Ovary (tissue), 9 donors: ENCODE data around the gene MMP21. TPM values are rescaled to one million over a fixed set of nuclear protein-coding genes. Genes with fewer than 3 reads are reported as not detected.

Experiments used
- DNase-seq, 5 donors: peaks; one replicate each; pipeline ENCODE4 v3.0.0-alpha.2; 2019 to 2020
- H3K27ac ChIP-seq, 2 donors: fragments of 200-600 bp; one replicate each; pipeline versions ENCODE4 v1.5.1 to v1.8.0; 2019 to 2022
- H3K27me3 ChIP-seq: fragments of 200-600 bp; one replicate; pipeline ENCODE4 v1.8.0; 2022
- H3K36me3 ChIP-seq: fragments of 200-600 bp; sonication (generic); one replicate; pipeline ENCODE4 v1.5.1; 2019
- H3K4me1 ChIP-seq: one replicate; pipeline ENCODE4 v1.8.1; 2013; ENCODE audit warnings: mild to moderate bottlenecking, moderate library complexity; ENCODE audit not compliant: insufficient read depth
- H3K4me3 ChIP-seq: fragments of 200-600 bp; sonication (generic); one replicate; pipeline ENCODE4 v1.5.1; 2017
- H3K9me3 ChIP-seq, 2 donors: fragments of 200-600 bp in 1 of 2; sonication (generic) in 1 of 2; one replicate each; pipeline versions ENCODE4 v1.5.1 to v1.8.1; 2013 to 2019; ENCODE audit warnings: mild to moderate bottlenecking in 1 of 2, moderate library complexity in 1 of 2
- EP300 ChIP-seq: sonication (generic); formaldehyde crosslinking; IDR thresholded peaks from one replicate; pipeline ENCODE4 v1.6.1; 2017; ENCODE audit warnings: antibody characterized with exemption
- POLR2A ChIP-seq: fragments of 450-650 bp; IDR thresholded peaks from one replicate; pipeline ENCODE4 v1.6.1; 2017; ENCODE audit warnings: antibody characterized with exemption, mild to moderate bottlenecking, moderate library complexity
- WGBS, 3 donors: extraction: QIAGEN DNeasy Blood & Tissue Kit in 1 of 3; methylation state at CpG; one replicate each; pipeline versions ENCODE4 v1.1.5 to v1.1.7; 2013 to 2017; 5-methylcytosine and 5-hydroxymethylcytosine counted together
- intact Hi-C, 4 donors: fragments of 100-400 bp; cut with DNase I; formaldehyde crosslinking; loops; one replicate each; pipeline versions ENCODE4 v1.11.0 to v1.15.1; 2022 to 2023
- polyA plus RNA-seq, 2 donors: library from polyadenylated mRNA; stranded (reverse); fragments of 200-250 nt in 1 of 2; fragments of 350-450 nt in 1 of 2; fragmentation: Illumina TruSeq in 1 of 2; extraction: RNeasy Lipid Tissue Mini Kit (QIAGEN cat#74804) in 1 of 2; gene quantifications; one replicate each; pipeline ENCODE4 v1.2.3, GENCODE V29; 2013 to 2014
- total RNA-seq, 7 donors: library from RNA; depleted of rRNA in 2 of 7; stranded (reverse); fragments of >200 nt in 2 of 7; fragmentation: NEBNext Ultra II Directional in 3 of 7; extraction: Animal tissue kit (Norgen Biotek cat#: 25700) in 3 of 7; gene quantifications; one replicate each; pipeline versions ENCODE4 v1.1.0 to v1.2.4, GENCODE V29; 2016 to 2023
- TF ChIP-seq, protein P1 (sequence below), 3 donors: fragments of 450-650 bp in 2 of 3; fragments of 200-600 bp in 1 of 3; IDR thresholded peaks; one replicate each; pipeline versions ENCODE4 v1.5.1 to v1.8.0; 2016 to 2022; ENCODE audit warnings: antibody characterized with exemption in 3 of 3, mild to moderate bottlenecking in 1 of 3
- donor health status: DM: no; HTN: no; CAD: no; lungs with moderate emphysema.
- donor health status: DM: no; HTN: no; CAD: no.
- donor health status: Bipolar disorder and iron deficiency.
- donor health status: DM: yes; HTN: yes; CAD: no.
- donor health status: DM: no; HTN: no; CAD: no.
- donor health status: DM: yes; HTN: yes; CAD: no.

MMP21 gene
- total and polyA plus RNA-seq, 9 donors: 0.11 to 1.6 (median 1.00) TPM

DNA sequence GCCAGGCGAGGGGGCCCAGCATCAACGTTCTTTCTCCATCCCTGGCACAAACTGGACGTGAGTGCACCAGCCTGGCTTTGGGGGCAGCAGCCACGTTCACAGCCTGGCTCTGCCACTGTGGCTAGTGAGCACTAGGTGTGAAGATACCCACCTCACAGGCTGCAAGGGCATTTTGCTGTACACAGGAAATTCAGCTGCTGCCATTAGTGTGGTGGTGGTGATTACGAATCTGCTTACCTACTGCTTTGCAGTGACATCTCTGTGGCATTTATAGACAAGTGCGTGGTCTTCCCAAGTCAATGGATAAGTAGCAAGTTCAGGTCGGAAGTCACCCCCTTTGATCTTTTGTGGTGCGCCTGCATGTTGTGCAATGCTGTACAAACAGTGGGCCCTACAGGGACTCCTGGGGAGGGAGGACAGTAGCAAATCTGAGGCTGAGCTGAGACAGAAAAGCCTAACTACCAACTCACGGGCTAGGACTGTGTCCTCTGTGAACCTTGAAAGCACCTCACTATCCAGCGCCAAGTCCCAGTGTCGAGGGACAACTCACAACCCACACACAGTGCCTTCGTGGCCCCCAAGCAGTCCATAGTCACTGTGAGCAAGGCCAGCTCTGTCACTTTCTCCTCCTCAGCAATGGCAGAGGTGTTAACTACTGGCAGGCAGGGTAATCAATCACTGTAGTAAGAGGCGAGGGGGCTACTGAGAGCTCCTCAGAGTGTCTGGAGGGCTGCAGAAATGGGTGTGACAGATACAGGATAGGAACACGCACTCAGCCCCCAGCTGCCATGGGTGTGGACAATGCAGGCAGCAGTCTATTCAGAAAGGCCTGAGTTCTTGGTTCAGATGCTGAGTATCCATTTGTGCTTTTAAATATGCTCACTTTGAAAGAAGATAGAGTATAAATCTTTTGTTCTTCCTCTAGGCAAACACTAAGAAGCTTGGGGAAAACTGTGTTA is 17.0 kb upstream of the MMP21 start:
- Histone ChIP-seq H3K9me3 (no peaks in the 10 kb centered on the region), H3K36me3 (no peaks in the 10 kb centered on the region), H3K4me1 (no peaks in the 10 kb centered on the region), H3K27ac (no peak overlapping the region), H3K4me3 (no peak overlapping the region), H3K27me3 (no peaks in the 10 kb centered on the region)
- WGBS, 3 donors: 81 to 84% (median 82%) methylated on average over 12 to 14 of the region's 14 CpGs
- intact Hi-C loops: no loop called here
- no peak for DNase-seq
- TF ChIP-seq, protein P1, sequence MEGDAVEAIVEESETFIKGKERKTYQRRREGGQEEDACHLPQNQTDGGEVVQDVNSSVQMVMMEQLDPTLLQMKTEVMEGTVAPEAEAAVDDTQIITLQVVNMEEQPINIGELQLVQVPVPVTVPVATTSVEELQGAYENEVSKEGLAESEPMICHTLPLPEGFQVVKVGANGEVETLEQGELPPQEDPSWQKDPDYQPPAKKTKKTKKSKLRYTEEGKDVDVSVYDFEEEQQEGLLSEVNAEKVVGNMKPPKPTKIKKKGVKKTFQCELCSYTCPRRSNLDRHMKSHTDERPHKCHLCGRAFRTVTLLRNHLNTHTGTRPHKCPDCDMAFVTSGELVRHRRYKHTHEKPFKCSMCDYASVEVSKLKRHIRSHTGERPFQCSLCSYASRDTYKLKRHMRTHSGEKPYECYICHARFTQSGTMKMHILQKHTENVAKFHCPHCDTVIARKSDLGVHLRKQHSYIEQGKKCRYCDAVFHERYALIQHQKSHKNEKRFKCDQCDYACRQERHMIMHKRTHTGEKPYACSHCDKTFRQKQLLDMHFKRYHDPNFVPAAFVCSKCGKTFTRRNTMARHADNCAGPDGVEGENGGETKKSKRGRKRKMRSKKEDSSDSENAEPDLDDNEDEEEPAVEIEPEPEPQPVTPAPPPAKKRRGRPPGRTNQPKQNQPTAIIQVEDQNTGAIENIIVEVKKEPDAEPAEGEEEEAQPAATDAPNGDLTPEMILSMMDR (IDR thresholded peaks at IDR 0.05): no peak
- no peak for TF ChIP-seq EP300
- no peak for TF ChIP-seq POLR2A

DNA sequence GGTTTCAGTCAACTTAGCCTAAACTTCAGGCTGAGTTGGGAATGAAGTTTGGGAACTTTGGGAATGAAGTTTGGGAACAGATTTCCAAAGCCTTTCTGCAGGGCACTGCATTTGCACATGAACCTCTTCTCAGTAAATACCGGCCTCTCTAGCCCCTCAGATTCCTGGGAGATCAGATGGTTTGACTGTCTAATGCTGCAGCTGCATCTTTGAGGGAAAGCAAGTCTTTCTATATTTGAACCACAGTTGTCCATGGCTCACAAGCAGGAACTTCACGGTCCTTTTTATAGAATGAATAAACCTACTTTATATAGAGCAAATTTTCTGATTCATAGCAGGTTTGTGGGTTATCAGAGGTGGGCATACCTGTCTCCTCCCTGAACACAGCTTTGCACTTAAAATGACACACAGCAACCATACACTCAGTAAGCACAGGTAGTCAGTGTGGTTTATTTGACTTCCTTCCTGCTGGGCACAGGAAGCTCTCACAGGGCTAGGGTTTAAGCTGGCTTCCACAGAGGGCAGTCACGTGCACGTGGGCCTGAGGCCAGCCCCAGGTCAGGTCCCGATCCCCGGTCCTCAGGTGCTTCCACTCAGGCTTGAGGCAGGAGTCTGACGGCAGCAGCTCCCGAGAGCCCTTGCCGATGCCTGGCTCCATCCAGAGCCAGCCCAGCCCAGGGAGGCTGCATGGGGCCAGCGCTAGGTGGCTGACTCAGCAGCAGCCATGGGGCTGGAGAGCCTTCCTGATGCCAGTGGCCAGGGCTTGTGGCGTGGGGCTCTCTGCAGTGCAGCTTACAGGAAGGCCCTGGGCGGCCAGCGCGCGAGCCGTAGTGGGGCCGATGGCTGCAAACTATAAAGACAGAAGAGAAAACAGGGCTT is 12.8 kb upstream of the MMP21 start:
- peak in 1 of 5 donors; percentile 5 for DNase-seq
- no peaks in the 10 kb centered on the region for H3K27me3 ChIP-seq
- H3K4me3 ChIP-seq: no peak overlapping the region
- WGBS, 3 donors: 86 to 91% (median 89%) methylated on average over 14 to 17 of the region's 17 CpGs
- H3K36me3 ChIP-seq: no peaks in the 10 kb centered on the region
- no peaks in the 10 kb centered on the region for H3K4me1 ChIP-seq
- H3K9me3 ChIP-seq: no peaks in the 10 kb centered on the region
- intact Hi-C loops: no loop called here
- TF ChIP-seq, protein P1 (IDR thresholded peaks at IDR 0.05): no peak
- no peak for TF ChIP-seq EP300
- TF ChIP-seq POLR2A: no peak
- H3K27ac ChIP-seq: no peak overlapping the region

DNA sequence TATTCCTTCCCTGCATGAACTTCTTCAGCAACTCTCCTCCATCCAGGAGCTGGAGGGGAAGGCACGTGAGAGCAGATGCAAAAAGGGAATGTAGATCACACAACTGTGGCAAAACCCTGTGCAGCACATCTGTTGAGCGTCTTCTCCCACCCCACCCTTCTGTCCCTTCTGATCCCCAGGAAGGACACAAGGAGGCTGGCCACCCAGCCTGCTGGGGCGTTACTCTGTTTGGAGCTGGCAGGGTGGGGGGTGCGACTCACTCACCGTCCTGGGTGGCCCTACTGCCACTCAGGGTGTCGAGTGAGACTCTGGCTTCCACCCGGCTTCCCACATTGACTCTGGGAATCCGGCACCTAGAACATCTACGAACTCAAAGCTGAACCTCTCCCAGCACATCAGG is 10.2 kb upstream of the MMP21 start:
- Histone ChIP-seq H3K27ac (no peak overlapping the region), H3K9me3 (no peaks in the 10 kb centered on the region), H3K27me3 (no peaks in the 10 kb centered on the region), H3K4me1 (no peaks in the 10 kb centered on the region), H3K4me3 (no peak overlapping the region), H3K36me3 (no peaks in the 10 kb centered on the region)
- peak in 1 of 5 donors; percentile 4 for DNase-seq
- WGBS, 3 donors: 79 to 97% (median 81%) methylated on average over 9 of the region's 9 CpGs
- intact Hi-C loops: no loop called here
- TF ChIP-seq POLR2A: no peak
- TF ChIP-seq, protein P1 (IDR thresholded peaks at IDR 0.05): no peak
- TF ChIP-seq EP300: no peak

DNA sequence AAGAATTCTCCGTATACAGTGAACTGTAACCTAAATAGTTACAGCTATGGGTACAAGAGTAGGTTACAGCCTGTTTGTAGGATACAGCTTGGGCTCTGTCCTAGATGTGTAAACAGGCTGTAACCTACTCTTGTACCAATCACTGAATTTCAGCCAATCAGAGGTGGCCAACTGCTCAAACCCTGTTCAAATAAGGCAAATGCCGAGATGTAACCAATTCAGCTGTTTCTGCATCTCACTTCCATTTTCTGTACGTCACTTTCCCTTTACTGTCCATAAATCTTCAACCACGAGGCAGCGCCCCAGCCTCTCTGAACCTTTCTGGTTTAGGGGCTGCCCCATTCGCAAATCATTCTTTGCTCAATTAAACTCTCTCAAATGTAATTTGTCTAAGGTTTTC is 8.3 kb upstream of the MMP21 start:
- H3K36me3 ChIP-seq: no peaks in the 10 kb centered on the region
- no peak for TF ChIP-seq EP300
- TF ChIP-seq, protein P1 (IDR thresholded peaks at IDR 0.05): no peak
- no peak for TF ChIP-seq POLR2A
- no peak overlapping the region for H3K4me3 ChIP-seq
- H3K4me1 ChIP-seq: no peaks in the 10 kb centered on the region
- 56 to 58% (median 58%) methylated on average over 6 of the region's 6 CpGs for WGBS, 3 donors
- H3K9me3 ChIP-seq: no peaks in the 10 kb centered on the region
- H3K27ac ChIP-seq: no peak overlapping the region
- no peaks in the 10 kb centered on the region for H3K27me3 ChIP-seq
- intact Hi-C loops: no loop called here
- DNase-seq: no peak
